Endodermal cell (in vitro differentiated cells): ENCODE measurements around the gene TES. TPM values are rescaled to one million over a fixed set of nuclear protein-coding genes. Genes with fewer than 3 reads are reported as not detected.
A peak's percentile ranks its signal among the peaks of the same experiment; 100 is the strongest.

ENCODE experiments used
- DNase-seq: peaks from one replicate; pipeline ENCODE4 v3.0.0-alpha.2; 2017
- H3K27ac ChIP-seq: 2 replicates; pipeline ENCODE4 v1.5.1; 2013; ENCODE audit warnings: mild to moderate bottlenecking, low read depth, low read length, moderate library complexity
- H3K27me3 ChIP-seq: 2 replicates; pipeline ENCODE4 v1.6.1; 2013; ENCODE audit warnings: mild to moderate bottlenecking, low read length, moderate library complexity; ENCODE audit not compliant: insufficient read depth, control insufficient read depth, poor library complexity, severe bottlenecking
- H3K36me3 ChIP-seq: 2 replicates; pipeline ENCODE4 v1.7.0; 2013; ENCODE audit warnings: mild to moderate bottlenecking, low read length, moderate library complexity; ENCODE audit not compliant: control insufficient read depth, insufficient read depth
- H3K4me1 ChIP-seq: one replicate; pipeline ENCODE4 v1.7.0; 2013; ENCODE audit warnings: low read length; ENCODE audit not compliant: control insufficient read depth, insufficient read depth
- H3K4me3 ChIP-seq: 2 replicates; pipeline ENCODE4 v1.5.1; 2013; ENCODE audit warnings: mild to moderate bottlenecking, low read length, moderate library complexity
- H3K9ac ChIP-seq: 2 replicates; pipeline ENCODE4 v1.6.1; 2013; ENCODE audit warnings: mild to moderate bottlenecking, low read length, moderate library complexity; ENCODE audit not compliant: poor library complexity, severe bottlenecking; ENCODE audit errors: extremely low read depth
- H3K9me3 ChIP-seq: 2 replicates; pipeline ENCODE4 v1.6.1; 2013; ENCODE audit warnings: mild to moderate bottlenecking, low read length, moderate library complexity; ENCODE audit not compliant: control insufficient read depth
- H3K27ac Mint-ChIP-seq: 2 replicates; pipeline ENCODE4 v1.8.0; 2020; ENCODE audit warnings: mixed read lengths
- H3K27me3 Mint-ChIP-seq: 2 replicates; pipeline ENCODE4 v1.8.0; 2021; ENCODE audit warnings: mild to moderate bottlenecking, mixed read lengths; ENCODE audit not compliant: insufficient read depth
- H3K36me3 Mint-ChIP-seq: 2 replicates; pipeline ENCODE4 v1.8.0; 2020; ENCODE audit warnings: low read depth, mixed read lengths
- H3K4me1 Mint-ChIP-seq: 2 replicates; pipeline ENCODE4 v1.8.0; 2020; ENCODE audit warnings: mixed read lengths
- H3K4me3 Mint-ChIP-seq: 2 replicates; pipeline ENCODE4 v1.8.0; 2020; ENCODE audit warnings: mild to moderate bottlenecking, moderate library complexity, mixed read lengths
- H3K9me3 Mint-ChIP-seq: 2 replicates; pipeline ENCODE4 v1.8.0; 2020; ENCODE audit warnings: mild to moderate bottlenecking, mixed read lengths
- WGBS, 2 experiments: methylation state at CpG; one replicate each; pipeline versions ENCODE4 v1.1.5 to v1.1.7; 2013; ENCODE audit warnings: missing lambda C conversion rate in 2 of 2, mixed read lengths in 1 of 2; ENCODE audit not compliant: insufficient coverage in 1 of 2, insufficient read length in 1 of 2; 5-methylcytosine and 5-hydroxymethylcytosine counted together
- total RNA-seq, 2 donors: library from RNA; stranded (reverse); fragmentation: NEBNext Ultra II Directional in 1 of 2; extraction: Animal tissue kit (Norgen Biotek cat#: 25700) in 1 of 2; gene quantifications; 2 replicates in 1 of 2; 3 replicates in 1 of 2; pipeline ENCODE4 v1.2.1, GENCODE V29; 2021
- TF ChIP-seq, protein P1 (sequence below): fragments of 200-600 bp; sonication (generic); conservative IDR thresholded peaks from 2 replicates; pipeline ENCODE4 v1.5.0; 2021; ENCODE audit warnings: antibody characterized with exemption, mild to moderate bottlenecking

TES gene
- total RNA-seq, 2 donors from 2014 or later = 23.1 to 31.0 TPM

DNA sequence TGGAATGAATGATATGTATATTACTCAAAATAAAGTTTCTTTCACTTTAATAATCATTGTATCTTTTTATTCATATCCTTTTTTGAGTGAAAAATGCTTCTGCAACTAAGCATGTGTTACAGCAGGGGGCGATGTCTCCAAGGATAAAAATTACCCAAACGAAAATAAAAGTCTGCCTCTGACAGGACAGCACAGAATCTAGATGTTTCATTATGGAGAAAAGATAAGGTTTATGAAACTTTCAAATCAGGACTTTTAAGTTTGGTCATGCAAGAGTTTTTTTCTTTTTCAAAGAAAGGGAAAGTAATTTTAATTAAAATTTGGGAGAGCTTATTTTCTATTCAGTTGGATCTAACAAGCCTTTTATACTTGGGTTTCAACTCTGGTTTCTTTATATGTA lies 48.4 kb downstream of the TES start:
- Histone ChIP-seq H3K36me3 (peaks cover 12% of the 10 kb centered on the region), H3K9ac (no peak overlapping the region), H3K27ac (no peak overlapping the region), H3K27me3 (no peaks in the 10 kb centered on the region), H3K4me1 (no peaks in the 10 kb centered on the region), H3K9me3 (no peaks in the 10 kb centered on the region), H3K4me3 (no peak overlapping the region)
- Mint-ChIP-seq H3K27me3 (no peaks in the 10 kb centered on the region), H3K27ac (no peak overlapping the region), H3K36me3 (peaks cover 10% of the 10 kb centered on the region), H3K4me1 (no peaks in the 10 kb centered on the region), H3K9me3 (no peaks in the 10 kb centered on the region), H3K4me3 (no peak overlapping the region)
- 11% methylated on average over 2 of the region's 2 CpGs for WGBS, 2 experiments
- DNase-seq = no peak
- TF ChIP-seq, protein P1, sequence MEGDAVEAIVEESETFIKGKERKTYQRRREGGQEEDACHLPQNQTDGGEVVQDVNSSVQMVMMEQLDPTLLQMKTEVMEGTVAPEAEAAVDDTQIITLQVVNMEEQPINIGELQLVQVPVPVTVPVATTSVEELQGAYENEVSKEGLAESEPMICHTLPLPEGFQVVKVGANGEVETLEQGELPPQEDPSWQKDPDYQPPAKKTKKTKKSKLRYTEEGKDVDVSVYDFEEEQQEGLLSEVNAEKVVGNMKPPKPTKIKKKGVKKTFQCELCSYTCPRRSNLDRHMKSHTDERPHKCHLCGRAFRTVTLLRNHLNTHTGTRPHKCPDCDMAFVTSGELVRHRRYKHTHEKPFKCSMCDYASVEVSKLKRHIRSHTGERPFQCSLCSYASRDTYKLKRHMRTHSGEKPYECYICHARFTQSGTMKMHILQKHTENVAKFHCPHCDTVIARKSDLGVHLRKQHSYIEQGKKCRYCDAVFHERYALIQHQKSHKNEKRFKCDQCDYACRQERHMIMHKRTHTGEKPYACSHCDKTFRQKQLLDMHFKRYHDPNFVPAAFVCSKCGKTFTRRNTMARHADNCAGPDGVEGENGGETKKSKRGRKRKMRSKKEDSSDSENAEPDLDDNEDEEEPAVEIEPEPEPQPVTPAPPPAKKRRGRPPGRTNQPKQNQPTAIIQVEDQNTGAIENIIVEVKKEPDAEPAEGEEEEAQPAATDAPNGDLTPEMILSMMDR = peak; percentile 91

DNA sequence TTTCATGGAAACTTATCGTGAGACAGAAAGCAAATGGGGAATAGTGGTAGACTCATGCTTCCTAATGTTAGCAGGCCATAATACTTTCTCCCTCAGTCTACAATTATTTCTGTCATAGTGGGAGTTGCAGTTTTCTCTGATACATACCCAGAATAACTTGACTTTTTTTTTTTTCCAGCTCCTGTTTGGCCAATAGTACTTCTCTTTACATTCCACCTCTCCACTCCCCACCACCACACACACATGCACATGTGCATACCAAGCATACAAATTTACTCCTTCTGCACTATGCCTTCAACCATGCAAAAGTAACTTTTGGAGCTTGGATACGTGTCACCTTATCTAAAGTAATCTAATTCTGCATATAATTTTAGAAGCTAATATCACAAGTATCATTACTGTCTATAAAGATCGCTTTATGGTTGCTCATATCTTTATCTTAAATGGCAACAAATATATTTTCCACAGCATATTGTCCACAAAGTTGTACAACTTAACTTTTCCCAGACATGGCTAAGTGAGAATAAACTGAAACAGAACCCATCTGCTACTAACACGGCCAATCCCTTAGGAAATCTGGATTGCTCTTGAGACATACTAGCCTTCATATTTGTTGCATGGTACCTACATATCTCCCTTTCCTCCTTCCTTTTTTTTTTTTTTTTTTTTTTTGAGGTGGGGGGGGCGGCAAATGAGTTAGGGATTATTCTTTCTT lies 49.0 kb downstream of the TES start:
- Mint-ChIP-seq H3K4me3 (no peak overlapping the region), H3K4me1 (no peaks in the 10 kb centered on the region), H3K27me3 (no peaks in the 10 kb centered on the region), H3K36me3 (peaks cover 7% of the 10 kb centered on the region), H3K27ac (no peak overlapping the region), H3K9me3 (no peaks in the 10 kb centered on the region)
- Histone ChIP-seq H3K9ac (no peak overlapping the region), H3K36me3 (peaks cover 8% of the 10 kb centered on the region), H3K9me3 (no peaks in the 10 kb centered on the region), H3K27me3 (no peaks in the 10 kb centered on the region), H3K4me3 (no peak overlapping the region), H3K4me1 (no peaks in the 10 kb centered on the region), H3K27ac (no peak overlapping the region)
- 82 to 92% methylated on average over 2 to 5 of the region's 5 CpGs for WGBS, 2 experiments
- TF ChIP-seq, protein P1 = no peak
- DNase-seq = no peak

DNA sequence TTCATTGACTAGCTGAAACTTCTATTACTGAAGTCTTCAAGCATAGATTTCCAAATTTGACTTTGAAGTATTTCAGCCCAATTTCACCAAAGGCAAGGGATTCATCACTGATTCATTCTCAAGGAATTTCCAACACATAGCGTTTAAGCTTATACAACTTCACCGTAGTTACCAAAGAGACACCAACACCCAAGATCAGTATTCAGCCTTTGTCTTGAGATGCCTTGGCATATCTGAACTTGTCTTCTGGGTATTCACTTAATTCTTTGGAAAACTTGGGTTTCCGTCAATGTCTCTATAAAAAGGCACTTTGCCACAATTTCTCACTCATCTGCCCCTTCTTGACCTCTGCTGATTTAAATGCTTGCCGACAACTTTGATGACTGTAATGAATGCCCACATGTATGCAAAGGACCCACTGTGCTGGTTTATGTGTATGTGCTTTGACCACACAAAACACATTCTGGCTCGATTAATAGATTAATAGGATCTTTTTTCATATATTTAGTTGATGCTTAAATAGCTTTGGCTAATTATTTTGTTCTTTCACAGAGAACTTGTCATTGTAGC lies 49.6 kb downstream of the TES start:
- Mint-ChIP-seq H3K27ac (no peak overlapping the region), H3K4me3 (no peak overlapping the region), H3K4me1 (no peaks in the 10 kb centered on the region), H3K9me3 (no peaks in the 10 kb centered on the region), H3K36me3 (peaks cover 7% of the 10 kb centered on the region), H3K27me3 (no peaks in the 10 kb centered on the region)
- Histone ChIP-seq H3K27me3 (no peaks in the 10 kb centered on the region), H3K27ac (no peak overlapping the region), H3K9me3 (no peaks in the 10 kb centered on the region), H3K4me1 (no peaks in the 10 kb centered on the region), H3K36me3 (peaks cover 8% of the 10 kb centered on the region), H3K9ac (no peak overlapping the region), H3K4me3 (no peak overlapping the region)
- 93 to 94% methylated on average over 3 to 4 of the region's 5 CpGs for WGBS, 2 experiments
- no peak for DNase-seq
- TF ChIP-seq, protein P1 = no peak
